AG10803 (cell line): Measurements from ENCODE around the gene TRIOBP.
A peak's percentile ranks its signal among the peaks of the same experiment; 100 is the strongest.
"Not testable (repeated sequence)": the region's sequence is repeated elsewhere in the genome, so short reads cannot be mapped to it uniquely, and the experiment has no call there.

Source experiments
- DNase-seq: peaks from one replicate; pipeline ENCODE4 v3.0.0; 2010; ENCODE audit warnings: low read depth
- H3K4me3 ChIP-seq: 2 replicates; pipeline ENCODE4 v1.5.1; 2011; ENCODE audit warnings: mild to moderate bottlenecking, low read length, control low read depth
- TF ChIP-seq, protein P1 (sequence below): conservative IDR thresholded peaks from 2 replicates; pipeline ENCODE4 v1.5.1; 2011; ENCODE audit warnings: mild to moderate bottlenecking, low read length, control low read depth, inconsistent platforms

TRIOBP gene

DNA sequence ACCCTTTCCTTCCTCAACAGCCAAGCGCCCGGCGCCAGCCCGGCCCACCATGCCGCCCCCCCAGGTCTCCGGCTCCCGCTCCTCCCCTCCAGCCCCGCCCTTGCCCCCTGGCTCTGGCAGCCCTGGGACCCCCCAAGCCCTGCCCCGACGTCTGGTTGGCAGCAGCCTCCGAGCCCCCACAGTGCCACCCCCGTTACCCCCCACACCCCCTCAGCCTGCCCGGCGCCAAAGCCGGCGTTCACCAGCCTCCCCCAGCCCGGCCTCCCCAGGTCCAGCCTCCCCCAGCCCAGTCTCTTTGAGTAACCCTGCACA, 41.6 kb upstream of the TRIOBP start:
- TF ChIP-seq, protein P1, sequence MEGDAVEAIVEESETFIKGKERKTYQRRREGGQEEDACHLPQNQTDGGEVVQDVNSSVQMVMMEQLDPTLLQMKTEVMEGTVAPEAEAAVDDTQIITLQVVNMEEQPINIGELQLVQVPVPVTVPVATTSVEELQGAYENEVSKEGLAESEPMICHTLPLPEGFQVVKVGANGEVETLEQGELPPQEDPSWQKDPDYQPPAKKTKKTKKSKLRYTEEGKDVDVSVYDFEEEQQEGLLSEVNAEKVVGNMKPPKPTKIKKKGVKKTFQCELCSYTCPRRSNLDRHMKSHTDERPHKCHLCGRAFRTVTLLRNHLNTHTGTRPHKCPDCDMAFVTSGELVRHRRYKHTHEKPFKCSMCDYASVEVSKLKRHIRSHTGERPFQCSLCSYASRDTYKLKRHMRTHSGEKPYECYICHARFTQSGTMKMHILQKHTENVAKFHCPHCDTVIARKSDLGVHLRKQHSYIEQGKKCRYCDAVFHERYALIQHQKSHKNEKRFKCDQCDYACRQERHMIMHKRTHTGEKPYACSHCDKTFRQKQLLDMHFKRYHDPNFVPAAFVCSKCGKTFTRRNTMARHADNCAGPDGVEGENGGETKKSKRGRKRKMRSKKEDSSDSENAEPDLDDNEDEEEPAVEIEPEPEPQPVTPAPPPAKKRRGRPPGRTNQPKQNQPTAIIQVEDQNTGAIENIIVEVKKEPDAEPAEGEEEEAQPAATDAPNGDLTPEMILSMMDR, result no peak
- DNase-seq, result no peak
- H3K4me3 ChIP-seq, result no peak overlapping the region

DNA sequence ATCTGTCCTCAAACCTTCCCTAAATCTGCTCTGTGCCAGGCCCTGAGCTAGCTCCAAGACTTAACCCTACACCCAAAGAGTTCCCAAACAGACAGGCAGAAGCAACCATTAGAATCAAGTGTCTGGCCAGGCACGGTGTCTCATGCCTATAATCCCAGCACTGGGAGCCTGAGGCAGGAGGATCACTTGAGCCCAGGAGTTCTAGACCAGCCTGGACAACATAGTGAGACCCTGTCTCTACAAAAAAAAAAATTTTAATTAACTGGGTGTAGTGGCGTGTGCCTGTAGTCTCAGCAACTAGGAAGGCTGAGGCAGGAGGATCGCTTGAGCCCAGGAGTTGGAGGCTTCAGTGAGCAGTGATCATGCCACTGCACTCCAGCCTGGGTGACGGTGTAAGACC, 40.3 kb upstream of the TRIOBP start:
- H3K4me3 ChIP-seq, DNase-seq: not testable (repeated sequence)

DNA sequence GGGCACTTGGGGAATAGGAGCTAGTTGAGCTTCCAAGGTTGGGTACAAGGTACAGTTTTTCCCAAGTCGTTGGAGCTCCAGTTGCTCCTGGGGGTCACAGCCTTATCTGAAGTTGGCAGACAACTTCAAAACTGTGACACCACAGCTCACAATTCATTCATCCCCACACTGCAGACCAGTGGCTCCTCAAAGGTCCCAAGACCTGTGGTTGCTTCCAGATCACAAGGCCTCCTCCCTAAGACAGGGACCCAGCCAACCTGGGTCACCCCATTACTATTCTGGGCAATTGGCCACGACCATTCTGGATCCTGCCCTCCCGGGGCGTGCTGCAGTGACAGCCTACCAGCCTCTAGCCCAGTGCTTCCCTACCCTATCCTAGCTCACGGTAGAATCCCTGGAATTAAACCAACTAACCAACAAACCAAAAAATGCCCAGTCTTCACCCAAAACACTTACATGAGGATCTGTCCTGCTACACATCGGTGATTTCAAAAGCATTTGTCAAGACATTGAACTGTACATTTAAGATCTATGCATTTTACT, 39.2 kb upstream of the TRIOBP start:
- H3K4me3 ChIP-seq, result peak overlapping the region; percentile 78
- DNase-seq, result peak; percentile 20
- TF ChIP-seq, protein P1, result no peak

DNA sequence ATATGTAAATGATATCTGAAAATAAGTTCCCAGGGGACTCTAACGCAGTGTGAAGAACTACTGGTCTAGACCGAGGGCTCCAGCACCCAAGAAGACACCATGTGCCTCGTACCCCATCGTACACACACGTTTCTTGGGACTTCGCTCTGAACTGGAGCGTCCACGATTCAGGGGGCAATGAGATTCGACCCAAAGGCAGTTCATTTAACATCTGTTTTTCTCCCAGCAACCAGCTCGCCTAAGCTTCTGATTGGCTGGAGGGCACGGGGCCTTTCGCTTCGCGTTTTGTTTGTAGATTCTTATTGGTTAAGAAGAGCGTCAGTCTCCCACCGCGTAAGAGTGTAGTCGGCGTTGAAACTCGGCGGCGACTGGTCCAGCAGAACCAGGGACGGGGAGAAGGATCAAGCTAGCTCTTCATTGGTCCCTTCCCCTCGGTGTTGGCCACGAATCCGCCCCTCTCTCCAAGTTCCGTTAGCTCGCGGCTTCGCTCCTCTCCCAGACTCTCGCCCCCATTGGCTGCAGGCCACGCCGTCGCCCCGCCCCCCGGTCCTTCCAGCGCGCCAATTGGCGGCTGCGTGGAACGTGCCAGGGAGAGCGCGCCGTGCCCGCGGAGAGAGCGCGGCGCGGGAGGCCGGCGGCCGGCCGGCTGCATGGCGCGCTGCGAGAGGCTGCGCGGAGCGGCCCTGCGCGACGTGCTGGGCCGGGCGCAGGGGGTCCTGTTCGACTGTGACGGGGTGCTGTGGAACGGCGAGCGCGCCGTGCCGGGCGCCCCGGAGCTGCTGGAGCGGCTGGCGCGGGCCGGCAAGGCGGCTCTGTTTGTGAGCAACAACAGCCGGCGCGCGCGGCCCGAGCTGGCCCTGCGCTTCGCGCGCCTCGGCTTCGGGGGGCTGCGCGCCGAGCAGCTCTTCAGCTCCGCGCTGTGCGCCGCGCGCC, 38.4 kb upstream of the TRIOBP start, which contains the start of gene PDXP:
TSS of gene PDXP (plus strand) at position 591 of the 933 bp plus-strand sequence. CDS start at position 651, 60 bp downstream.
- peak within 1 kb of the TSS; percentile 78 for H3K4me3 ChIP-seq
- DNase-seq, result peak; percentile 100
- TF ChIP-seq, protein P1, result no peak

DNA sequence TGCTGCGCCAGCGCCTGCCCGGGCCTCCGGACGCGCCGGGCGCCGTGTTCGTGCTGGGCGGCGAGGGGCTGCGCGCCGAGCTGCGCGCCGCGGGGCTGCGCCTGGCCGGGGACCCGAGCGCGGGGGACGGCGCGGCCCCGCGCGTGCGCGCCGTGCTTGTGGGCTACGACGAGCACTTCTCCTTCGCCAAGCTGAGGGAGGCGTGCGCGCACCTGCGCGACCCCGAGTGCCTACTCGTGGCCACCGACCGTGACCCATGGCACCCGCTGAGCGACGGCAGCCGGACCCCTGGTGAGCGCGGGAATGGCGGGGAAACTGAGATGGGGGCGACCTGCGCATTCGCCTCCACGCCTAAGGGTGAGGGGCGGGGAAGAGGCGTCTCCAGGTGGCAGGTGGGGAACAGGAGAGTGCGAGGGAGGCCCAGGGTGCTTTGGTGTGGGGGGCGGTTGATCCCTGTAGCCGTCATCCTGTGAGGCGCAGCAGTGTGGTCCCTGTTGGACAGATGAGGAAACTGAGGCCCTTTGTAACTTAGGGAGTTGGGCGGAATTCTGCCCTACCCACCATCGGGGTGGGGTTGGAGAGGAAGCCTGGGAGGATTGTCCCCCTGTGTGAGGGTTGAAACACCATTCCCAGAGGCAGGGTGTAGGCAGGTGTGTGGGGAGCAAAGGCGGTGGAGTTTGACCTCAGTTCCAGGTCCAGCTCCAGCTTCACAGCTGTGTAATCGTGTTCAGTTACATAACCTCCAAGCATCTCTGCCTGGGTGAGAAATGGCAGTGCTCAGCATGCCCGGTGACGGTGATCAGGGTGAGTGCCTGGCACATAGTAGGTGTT, 37.6 kb upstream of the TRIOBP start:
- DNase-seq, result no peak
- peak overlapping the region; percentile 72 for H3K4me3 ChIP-seq

DNA sequence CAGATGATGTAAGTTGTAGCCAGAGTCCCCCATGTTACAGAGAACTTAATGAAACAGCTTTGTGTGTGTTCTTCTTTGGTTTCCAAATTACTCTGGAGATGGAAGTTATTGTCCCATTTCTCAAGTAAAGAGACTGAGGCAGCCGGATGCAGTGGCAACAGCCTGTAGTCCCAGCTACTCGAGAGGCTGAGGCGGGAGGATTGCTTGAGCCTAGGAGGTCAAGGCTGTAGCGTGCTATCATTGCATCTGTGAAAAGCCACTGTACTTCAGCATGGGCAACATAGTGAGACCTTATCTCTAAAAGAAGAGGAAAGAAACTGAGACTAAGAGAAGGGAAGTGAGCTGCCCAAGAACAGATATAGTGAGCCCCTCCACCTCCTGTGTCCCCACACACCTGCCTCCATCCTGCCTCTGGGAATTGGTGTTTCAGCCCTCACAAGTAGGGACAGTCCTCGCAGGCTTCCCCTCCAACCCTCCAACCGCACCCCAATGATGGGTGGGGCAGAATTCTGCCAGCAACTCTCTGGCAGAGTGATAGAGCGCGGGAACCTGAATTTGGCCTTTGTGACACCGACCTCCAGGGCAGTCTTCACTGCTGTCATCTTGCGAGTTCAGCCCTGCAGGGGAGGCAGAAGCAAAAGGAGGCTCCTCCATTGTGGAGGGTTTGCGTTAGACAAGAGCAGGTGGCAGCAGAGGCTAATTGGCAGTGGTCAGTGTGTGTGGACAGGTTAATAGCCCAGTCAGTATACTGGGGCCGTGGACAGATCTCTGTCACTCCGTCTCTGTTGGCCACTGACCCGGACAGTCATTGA, 36.7 kb upstream of the TRIOBP start:
- peak overlapping the region; percentile 72 for H3K4me3 ChIP-seq
- no peak for DNase-seq
- TF ChIP-seq, protein P1, result no peak

More for the DNA sequence above, 37.6 kb upstream of the TRIOBP start:
- TF ChIP-seq, protein P1, result no peak

DNA sequence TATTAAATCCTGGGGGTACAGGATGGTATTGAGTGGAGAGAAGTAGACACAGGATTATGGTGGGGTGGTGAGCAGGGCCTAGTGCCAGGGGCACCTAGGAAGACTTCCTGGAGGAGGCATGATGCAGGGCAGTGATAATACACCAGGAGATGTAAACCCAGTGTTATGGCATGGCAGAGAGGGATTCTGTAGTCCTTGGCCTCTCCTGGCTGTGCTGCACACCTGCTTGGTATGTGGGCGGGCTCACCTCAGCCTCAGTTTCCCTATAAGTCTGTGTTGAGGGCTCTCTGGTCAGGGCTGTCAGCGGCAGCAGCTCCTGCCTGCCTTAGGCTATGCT, 36.2 kb upstream of the TRIOBP start:
- TF ChIP-seq, protein P1, result no peak
- no peak overlapping the region for H3K4me3 ChIP-seq
- DNase-seq, result no peak
